Measurements from ENCODE around the gene ACTBL2.
A peak's percentile ranks its signal among the peaks of the same experiment; 100 is the strongest.

Gene ACTBL2

GRCh38 chr5:57448287-57448686 is 34.3 kb downstream of the ACTBL2 start:
- no peak for DNase-seq

- no peak for DNase-seq
These were observed 35.0 kb downstream of the ACTBL2 start for GRCh38 chr5:57447658-57448057.

DNA sequence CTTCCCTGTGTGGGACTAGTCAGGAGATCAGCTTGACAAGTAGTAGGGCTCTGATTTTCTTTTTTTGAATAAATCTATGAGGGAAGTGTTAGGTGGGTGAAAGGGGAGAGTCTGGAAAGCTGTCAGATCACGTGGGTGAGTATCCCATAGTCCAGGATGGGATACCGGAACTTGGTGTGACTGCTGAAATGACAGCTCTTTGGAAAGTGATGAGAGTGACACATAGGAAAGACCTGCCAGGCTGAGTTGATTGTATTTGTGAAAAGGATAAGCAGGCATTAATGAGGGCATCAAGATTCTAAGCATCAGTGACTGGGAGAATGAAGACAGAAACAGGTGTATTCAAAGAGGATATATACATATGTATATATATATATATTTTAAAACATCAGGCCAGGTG is 35.6 kb downstream of the ACTBL2 start:
- DNase-seq = no peak

- DNase-seq = no peak
These were observed 36.9 kb downstream of the ACTBL2 start for GRCh38 chr5:57445705-57446037.

DNA sequence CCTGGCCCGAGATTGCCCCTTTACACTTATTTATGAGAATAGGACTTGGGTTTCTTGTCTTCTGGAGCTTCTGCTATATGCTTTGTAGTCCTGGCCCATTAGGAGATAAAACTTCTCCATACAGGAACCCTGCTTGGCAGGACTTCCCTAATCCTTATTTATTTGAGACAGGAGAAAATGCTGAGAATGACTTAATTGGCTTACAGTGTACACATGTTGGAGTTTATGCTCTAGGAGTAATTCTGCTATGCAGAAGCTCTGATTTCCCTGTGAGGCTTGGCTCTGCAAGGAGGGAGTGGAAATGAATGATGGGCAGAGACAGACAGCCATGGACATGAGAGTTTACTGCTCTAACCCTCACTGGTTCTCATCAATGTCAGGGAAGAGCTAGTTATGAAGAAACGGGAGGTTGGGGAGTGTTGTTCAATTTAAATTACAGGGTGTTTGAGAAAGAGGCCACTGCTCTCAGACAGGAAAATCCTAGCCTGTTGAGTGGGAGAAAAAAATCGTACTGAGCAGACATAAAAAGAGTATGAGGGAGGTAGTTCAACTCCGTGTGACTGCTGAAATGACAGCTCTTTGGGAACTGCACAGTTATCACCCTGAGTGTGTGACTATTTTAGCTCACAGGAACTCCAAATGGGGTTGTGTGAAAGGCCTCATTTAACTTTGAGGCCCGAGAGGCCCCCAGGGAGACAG is 37.5 kb downstream of the ACTBL2 start:
- no peak for DNase-seq

- DNase-seq = no peak
These were observed 40.4 kb downstream of the ACTBL2 start for GRCh38 chr5:57442080-57442839.

GRCh38 chr5:57441557-57441956 is 41.1 kb downstream of the ACTBL2 start:
- peak in 1 of 2 experiments; percentile 2 for DNase-seq

- no peak for DNase-seq
These were observed 43.0 kb downstream of the ACTBL2 start for GRCh38 chr5:57439601-57440000.

GRCh38 chr5:57437976-57438805 is 44.4 kb downstream of the ACTBL2 start:
- DNase-seq = no peak

DNA sequence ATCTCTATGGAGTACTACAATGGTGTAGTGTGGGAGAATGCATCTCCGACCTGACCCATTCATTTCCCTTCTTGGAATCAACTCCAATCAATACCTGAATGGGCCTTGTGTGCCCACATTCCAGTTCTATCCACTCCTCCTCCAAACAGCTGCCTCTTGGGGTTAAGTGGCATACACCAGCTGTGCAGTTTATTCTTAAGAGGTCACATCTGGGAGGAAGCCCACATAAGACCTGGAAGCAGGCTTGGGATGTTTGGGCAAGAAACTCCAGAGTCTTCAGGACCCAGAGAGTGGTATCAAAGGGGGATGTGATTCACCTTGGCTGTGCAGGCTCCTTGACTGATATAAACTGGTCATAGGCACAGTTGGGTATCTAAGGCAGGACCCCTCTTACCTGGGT is 46.0 kb downstream of the ACTBL2 start:
- no peak for DNase-seq

- no peak for DNase-seq
These were observed 46.9 kb downstream of the ACTBL2 start for GRCh38 chr5:57435701-57436134.

GRCh38 chr5:57434683-57435082 is 47.9 kb downstream of the ACTBL2 start:
- no peak for DNase-seq

GRCh38 chr5:57434227-57434640 is 48.4 kb downstream of the ACTBL2 start:
- no peak for DNase-seq

GRCh38 chr5:57432876-57433275 is 49.7 kb downstream of the ACTBL2 start:
- DNase-seq = no peak

DNA sequence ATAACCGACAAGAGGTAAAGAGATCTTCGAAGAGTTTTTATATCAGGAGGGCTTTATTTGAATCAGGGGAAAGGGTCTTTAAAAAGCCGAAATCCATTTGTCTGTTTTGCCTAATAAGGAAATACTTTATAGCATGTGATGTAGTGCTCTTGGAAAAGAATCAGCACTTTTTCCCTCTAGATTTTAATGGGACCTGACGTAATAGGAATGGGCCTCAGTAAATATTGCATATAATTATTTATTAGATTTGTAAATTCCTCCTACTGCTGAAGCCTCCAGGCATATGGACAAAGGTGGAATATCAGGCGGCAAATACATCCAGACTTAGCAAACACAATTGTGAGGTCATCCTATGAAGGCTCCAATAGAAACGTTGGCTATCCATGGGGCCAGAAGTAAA is 50.9 kb downstream of the ACTBL2 start:
- no peak for DNase-seq

Data from NCI-H446 (cell line).